WERI-Rb-1 (cell line): ENCODE data around the gene GABPB2.

Source experiments
- DNase-seq: peaks from one replicate; pipeline ENCODE4 v3.0.0-alpha.2; 2020
- H3K27ac ChIP-seq: fragments of 250-450 bp; sonication (Bioruptor Pico); 2 replicates; pipeline ENCODE4 v1.5.1; 2020; ENCODE audit warnings: mild to moderate bottlenecking, moderate library complexity
- H3K27me3 ChIP-seq: fragments of 250-450 bp; sonication (Bioruptor Pico); 2 replicates; pipeline ENCODE4 v1.5.1; 2021; ENCODE audit warnings: mild to moderate bottlenecking, low read depth, moderate library complexity; ENCODE audit not compliant: insufficient read depth, severe bottlenecking
- H3K36me3 ChIP-seq: fragments of 250-450 bp; sonication (Bioruptor Pico); 2 replicates; pipeline ENCODE4 v1.5.1; 2020; ENCODE audit warnings: mild to moderate bottlenecking, moderate library complexity
- H3K4me3 ChIP-seq: 2 replicates; pipeline ENCODE4 v1.5.1; 2011; ENCODE audit warnings: low read depth, mild to moderate bottlenecking, control low read depth, low read length
- H3K9me3 ChIP-seq: fragments of 250-450 bp; sonication (Bioruptor Pico); 2 replicates; pipeline ENCODE4 v1.5.1; 2021; ENCODE audit warnings: mild to moderate bottlenecking, moderate library complexity; ENCODE audit not compliant: severe bottlenecking
- TF ChIP-seq, protein P1 (sequence below): IDR thresholded peaks from 2 replicates; pipeline ENCODE4 v1.5.1; 2011; ENCODE audit warnings: low read depth, mild to moderate bottlenecking, control low read depth, inconsistent platforms, low read length

Gene GABPB2

DNA sequence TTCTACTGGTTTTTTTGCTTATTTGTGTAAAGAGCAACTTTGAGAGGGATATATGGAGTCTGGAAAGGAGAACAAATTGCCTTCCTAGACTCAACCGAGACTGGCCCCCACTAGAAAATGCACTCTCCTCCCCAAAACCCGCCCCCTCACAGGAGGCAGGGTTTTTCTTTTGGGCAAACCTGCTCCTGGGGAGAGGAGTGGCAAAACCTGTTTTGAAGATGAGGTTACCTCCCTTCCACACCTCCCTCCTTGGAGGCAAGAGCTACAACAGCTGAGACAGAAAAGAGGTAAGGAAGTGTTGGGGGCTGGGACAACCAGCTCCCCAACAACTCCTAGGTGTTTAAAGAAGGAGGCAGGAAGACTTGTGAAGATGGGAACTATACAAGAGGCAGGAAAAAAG, 34.2 kb upstream of the GABPB2 start, which contains the start of gene BNIPL:
TSS of gene BNIPL (plus strand) at position 231 of the 400 bp plus-strand sequence. CDS start at position 371, 140 bp downstream.
- H3K9me3 ChIP-seq = no peaks in the 10 kb centered on the region
- H3K27me3 ChIP-seq = no peaks in the 10 kb centered on the region
- DNase-seq = no peak
- TF ChIP-seq, protein P1, sequence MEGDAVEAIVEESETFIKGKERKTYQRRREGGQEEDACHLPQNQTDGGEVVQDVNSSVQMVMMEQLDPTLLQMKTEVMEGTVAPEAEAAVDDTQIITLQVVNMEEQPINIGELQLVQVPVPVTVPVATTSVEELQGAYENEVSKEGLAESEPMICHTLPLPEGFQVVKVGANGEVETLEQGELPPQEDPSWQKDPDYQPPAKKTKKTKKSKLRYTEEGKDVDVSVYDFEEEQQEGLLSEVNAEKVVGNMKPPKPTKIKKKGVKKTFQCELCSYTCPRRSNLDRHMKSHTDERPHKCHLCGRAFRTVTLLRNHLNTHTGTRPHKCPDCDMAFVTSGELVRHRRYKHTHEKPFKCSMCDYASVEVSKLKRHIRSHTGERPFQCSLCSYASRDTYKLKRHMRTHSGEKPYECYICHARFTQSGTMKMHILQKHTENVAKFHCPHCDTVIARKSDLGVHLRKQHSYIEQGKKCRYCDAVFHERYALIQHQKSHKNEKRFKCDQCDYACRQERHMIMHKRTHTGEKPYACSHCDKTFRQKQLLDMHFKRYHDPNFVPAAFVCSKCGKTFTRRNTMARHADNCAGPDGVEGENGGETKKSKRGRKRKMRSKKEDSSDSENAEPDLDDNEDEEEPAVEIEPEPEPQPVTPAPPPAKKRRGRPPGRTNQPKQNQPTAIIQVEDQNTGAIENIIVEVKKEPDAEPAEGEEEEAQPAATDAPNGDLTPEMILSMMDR = no peak
- H3K4me3 ChIP-seq = no peak within 1 kb of the TSS
- H3K36me3 ChIP-seq = peaks cover 42% of the 10 kb centered on the region
- no peak within 1 kb of the TSS for H3K27ac ChIP-seq

DNA sequence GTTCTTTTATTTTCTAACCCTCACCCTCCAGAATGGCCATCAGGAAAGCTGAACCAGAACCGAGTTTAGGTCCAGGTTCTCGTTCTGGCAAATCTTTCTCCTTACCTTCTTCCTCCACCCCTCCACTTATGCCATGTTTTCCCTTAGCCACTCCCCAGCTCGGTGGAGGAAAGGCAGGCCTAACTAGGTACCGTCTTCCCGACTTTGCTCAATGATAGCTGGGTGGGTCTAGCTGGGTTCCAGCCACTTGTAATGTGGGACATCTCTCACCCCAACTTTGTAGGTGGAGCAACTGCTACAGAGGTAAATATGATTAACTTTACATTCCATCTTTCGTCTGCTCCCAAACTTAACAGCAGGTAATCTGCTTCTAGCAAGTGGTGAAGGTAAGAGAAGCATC, 33.5 kb upstream of the GABPB2 start:
- TF ChIP-seq, protein P1 = no peak
- no peak for DNase-seq
- no peak overlapping the region for H3K4me3 ChIP-seq
- H3K36me3 ChIP-seq = peaks cover 35% of the 10 kb centered on the region
- H3K27ac ChIP-seq = no peak overlapping the region
- no peaks in the 10 kb centered on the region for H3K9me3 ChIP-seq
- H3K27me3 ChIP-seq = no peaks in the 10 kb centered on the region

DNA sequence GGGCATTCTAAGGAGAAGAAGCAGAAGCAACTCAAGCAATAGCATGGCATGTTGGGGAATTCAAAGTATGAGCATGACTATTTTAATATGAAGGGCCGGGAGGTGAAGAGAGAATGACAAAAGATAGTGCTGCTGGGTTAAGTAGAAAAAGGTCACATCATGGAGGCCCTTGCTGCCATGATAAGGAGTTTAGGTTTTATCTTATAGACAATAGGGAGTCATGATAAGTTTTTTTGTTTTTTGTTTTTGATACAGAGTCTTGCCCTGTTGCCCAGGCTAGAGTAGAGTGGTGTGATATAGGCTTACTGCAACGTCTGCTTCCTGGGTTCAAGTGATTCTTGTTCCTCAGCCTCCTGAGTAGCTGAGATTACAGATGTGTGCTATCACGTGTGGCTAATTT, 31.0 kb upstream of the GABPB2 start:
- H3K27ac ChIP-seq = no peak overlapping the region
- no peaks in the 10 kb centered on the region for H3K27me3 ChIP-seq
- no peak for DNase-seq
- TF ChIP-seq, protein P1 = no peak
- no peaks in the 10 kb centered on the region for H3K9me3 ChIP-seq
- H3K4me3 ChIP-seq = no peak overlapping the region
- H3K36me3 ChIP-seq = peaks cover 12% of the 10 kb centered on the region

DNA sequence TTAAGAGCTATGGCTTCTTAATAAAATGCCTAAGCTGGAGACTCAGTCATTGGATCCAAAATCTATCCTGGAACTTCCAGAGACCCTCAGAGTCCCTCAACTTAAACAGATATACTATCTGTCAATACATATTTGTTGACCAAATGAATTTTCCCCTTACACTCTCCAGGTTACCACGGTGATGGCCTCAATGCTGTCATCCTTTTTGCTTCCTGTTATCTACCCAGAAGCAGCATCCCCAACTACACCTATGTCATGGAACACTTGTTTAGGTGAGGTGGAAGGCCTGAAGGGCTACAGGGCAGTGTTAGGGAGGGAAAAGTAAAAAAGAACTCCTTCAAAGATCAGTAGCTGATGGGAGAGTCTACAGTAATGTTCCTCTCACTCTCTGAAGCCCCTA, 27.4 kb upstream of the GABPB2 start:
- no peaks in the 10 kb centered on the region; the same call in 1 of the 2 replicates for H3K36me3 ChIP-seq
- TF ChIP-seq, protein P1 = no peak
- H3K27me3 ChIP-seq = no peaks in the 10 kb centered on the region
- H3K4me3 ChIP-seq = no peak overlapping the region
- H3K9me3 ChIP-seq = no peaks in the 10 kb centered on the region
- DNase-seq = no peak
- H3K27ac ChIP-seq = no peak overlapping the region

DNA sequence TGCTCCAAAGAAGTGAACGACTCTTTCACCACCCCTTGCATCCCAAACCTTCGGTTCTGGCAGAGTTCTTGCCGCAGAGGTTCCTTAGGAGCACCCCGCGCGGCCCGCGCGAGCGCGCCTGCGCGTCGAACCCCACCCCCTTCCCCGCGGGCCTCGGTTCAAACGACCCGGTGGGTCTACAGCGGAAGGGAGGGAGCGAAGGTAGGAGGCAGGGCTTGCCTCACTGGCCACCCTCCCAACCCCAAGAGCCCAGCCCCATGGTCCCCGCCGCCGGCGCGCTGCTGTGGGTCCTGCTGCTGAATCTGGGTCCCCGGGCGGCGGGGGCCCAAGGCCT, 23.0 kb upstream of the GABPB2 start, which contains the start of gene C1orf56:
TSS of gene C1orf56 (plus strand) at position 161 of the 334 bp plus-strand sequence. CDS start at position 258, 97 bp downstream.
- peak within 1 kb of the TSS; percentile 87 for H3K27ac ChIP-seq
- no peaks in the 10 kb centered on the region for H3K9me3 ChIP-seq
- peak within 1 kb of the TSS; percentile 52 for H3K4me3 ChIP-seq
- peak; percentile 97 for DNase-seq
- TF ChIP-seq, protein P1 = no peak
- peaks cover 25% of the 10 kb centered on the region for H3K36me3 ChIP-seq
- H3K27me3 ChIP-seq = no peaks in the 10 kb centered on the region

DNA sequence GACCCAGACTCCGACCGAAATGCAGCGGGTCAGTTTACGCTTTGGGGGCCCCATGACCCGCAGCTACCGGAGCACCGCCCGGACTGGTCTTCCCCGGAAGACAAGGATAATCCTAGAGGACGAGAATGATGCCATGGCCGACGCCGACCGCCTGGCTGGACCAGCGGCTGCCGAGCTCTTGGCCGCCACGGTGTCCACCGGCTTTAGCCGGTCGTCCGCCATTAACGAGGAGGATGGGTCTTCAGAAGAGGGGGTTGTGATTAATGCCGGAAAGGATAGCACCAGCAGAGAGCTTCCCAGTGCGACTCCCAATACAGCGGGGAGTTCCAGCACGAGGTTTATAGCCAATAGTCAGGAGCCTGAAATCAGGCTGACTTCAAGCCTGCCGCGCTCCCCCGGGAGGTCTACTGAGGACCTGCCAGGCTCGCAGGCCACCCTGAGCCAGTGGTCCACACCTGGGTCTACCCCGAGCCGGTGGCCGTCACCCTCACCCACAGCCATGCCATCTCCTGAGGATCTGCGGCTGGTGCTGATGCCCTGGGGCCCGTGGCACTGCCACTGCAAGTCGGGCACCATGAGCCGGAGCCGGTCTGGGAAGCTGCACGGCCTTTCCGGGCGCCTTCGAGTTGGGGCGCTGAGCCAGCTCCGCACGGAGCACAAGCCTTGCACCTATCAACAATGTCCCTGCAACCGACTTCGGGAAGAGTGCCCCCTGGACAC, 22.5 kb upstream of the GABPB2 start:
- Histone ChIP-seq H3K36me3 (peaks cover 30% of the 10 kb centered on the region), H3K9me3 (no peaks in the 10 kb centered on the region), H3K4me3 (peak overlapping the region; percentile 52), H3K27ac (peak overlapping the region; percentile 87), H3K27me3 (no peaks in the 10 kb centered on the region)
- TF ChIP-seq, protein P1 = peak; percentile 98
- peak; percentile 95 for DNase-seq
